ENCODE measurements around the gene SSR3.
"Not testable (repeated sequence)": the region's sequence is repeated elsewhere in the genome, so short reads cannot be mapped to it uniquely, and the experiment has no call there.

SSR3 gene

DNA sequence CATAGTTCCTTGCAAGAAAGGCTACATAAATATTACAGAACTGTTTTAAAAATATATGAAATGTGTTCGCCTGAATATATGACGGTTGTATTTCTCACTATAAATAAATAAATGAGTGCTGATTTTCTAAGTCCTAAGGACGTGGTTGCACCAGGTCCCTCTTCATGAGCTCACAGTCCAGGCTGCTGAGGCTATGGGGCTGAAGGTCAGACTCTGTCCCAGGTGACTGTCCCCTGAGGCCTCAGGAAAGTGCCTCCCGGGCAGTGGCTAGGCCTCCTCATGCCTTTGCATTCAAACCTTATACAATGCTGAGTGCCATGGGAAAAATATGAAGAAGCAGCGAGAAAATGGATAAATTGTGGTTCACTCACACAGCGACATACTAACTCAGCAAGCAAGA is 43.5 kb upstream of the SSR3 start:
- no peak for TF ChIP-seq EZH2phosphoT487 (IDR thresholded peaks at IDR 0.05; ENCODE audit: low read length)
- TF ChIP-seq, protein P1, sequence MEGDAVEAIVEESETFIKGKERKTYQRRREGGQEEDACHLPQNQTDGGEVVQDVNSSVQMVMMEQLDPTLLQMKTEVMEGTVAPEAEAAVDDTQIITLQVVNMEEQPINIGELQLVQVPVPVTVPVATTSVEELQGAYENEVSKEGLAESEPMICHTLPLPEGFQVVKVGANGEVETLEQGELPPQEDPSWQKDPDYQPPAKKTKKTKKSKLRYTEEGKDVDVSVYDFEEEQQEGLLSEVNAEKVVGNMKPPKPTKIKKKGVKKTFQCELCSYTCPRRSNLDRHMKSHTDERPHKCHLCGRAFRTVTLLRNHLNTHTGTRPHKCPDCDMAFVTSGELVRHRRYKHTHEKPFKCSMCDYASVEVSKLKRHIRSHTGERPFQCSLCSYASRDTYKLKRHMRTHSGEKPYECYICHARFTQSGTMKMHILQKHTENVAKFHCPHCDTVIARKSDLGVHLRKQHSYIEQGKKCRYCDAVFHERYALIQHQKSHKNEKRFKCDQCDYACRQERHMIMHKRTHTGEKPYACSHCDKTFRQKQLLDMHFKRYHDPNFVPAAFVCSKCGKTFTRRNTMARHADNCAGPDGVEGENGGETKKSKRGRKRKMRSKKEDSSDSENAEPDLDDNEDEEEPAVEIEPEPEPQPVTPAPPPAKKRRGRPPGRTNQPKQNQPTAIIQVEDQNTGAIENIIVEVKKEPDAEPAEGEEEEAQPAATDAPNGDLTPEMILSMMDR (IDR thresholded peaks at IDR 0.05; ENCODE audit: low read length) = no peak

DNA sequence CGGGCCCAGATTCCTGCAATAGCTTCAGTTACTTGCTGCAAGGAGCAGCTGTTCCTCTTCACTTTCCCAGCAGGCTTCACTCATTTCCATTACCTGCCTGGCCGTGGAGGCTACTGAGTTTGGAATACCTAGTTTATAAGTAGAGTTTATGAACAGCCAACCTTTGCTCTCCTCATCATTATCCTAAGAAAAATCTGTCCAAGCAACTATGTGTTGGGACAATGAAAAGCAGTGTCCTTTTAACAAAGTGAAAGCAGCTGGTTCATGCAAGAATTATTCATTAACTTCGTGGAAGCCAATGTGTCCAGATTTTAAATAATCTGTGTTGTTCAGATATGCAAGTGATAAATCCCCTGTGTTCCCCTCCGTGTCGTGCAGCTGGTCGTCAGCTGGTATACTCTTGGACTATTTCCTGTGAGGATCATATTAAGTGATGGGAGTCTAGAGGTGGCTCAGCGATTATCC is 39.3 kb upstream of the SSR3 start:
- H3K4me3 ChIP-seq (ENCODE audit: low read length) = no peak overlapping the region
- no peaks in the 10 kb centered on the region for H3K27me3 ChIP-seq (replicated peaks; ENCODE audit: insufficient read depth, low read length)
- DNase-seq = no peak
- no peaks in the 10 kb centered on the region for H3K9me2 ChIP-seq (replicated peaks; ENCODE audit: insufficient read depth, low read length)
- TF ChIP-seq EZH2 (optimal IDR thresholded peaks at IDR 0.05; ENCODE audit: low read depth, low read length) (no peak), EZH2phosphoT487 (IDR thresholded peaks at IDR 0.05; ENCODE audit: low read length) (no peak)
- TF ChIP-seq, protein P1 (IDR thresholded peaks at IDR 0.05; ENCODE audit: low read length) = no peak
- H3K9me3 ChIP-seq (replicated peaks; ENCODE audit: insufficient read depth, low read length) = no peaks in the 10 kb centered on the region
- H3K9ac ChIP-seq (ENCODE audit: low read length) = no peak overlapping the region
- H2AFZ ChIP-seq (ENCODE audit: low read length) = no peak overlapping the region
- H3K27ac ChIP-seq (ENCODE audit: low read length) = no peak overlapping the region
- H3K4me2 ChIP-seq (ENCODE audit: low read depth, low read length) = no peak overlapping the region
- H3K4me1 ChIP-seq (ENCODE audit: low read length) = peaks cover 2% of the 10 kb centered on the region
- H3F3A ChIP-seq (ENCODE audit: insufficient read depth, low read length) = peaks cover under 1% of the 10 kb centered on the region; the same call in 1 of the 2 replicates
- H3K79me2 ChIP-seq (ENCODE audit: low read length) = no peaks in the 10 kb centered on the region
- H4K20me1 ChIP-seq (ENCODE audit: insufficient read depth, low read length) = no peaks in the 10 kb centered on the region
- no peaks in the 10 kb centered on the region for H3K36me3 ChIP-seq (replicated peaks; ENCODE audit: insufficient read depth, low read length)

More for the DNA sequence above, 43.5 kb upstream of the SSR3 start:
- Histone ChIP-seq H3K36me3 (replicated peaks; ENCODE audit: insufficient read depth, low read length) (no peaks in the 10 kb centered on the region), H4K20me1 (ENCODE audit: insufficient read depth, low read length) (no peaks in the 10 kb centered on the region), H3K9ac (ENCODE audit: low read length) (no peak overlapping the region), H3K79me2 (ENCODE audit: low read length) (no peaks in the 10 kb centered on the region), H3K27ac (ENCODE audit: low read length) (no peak overlapping the region), H3K27me3 (replicated peaks; ENCODE audit: insufficient read depth, low read length) (no peaks in the 10 kb centered on the region), H3K4me1 (ENCODE audit: low read length) (no peaks in the 10 kb centered on the region), H3F3A (ENCODE audit: insufficient read depth, low read length) (no peaks in the 10 kb centered on the region), H3K4me2 (ENCODE audit: low read depth, low read length) (no peak overlapping the region), H3K9me3 (replicated peaks; ENCODE audit: insufficient read depth, low read length) (no peaks in the 10 kb centered on the region), H3K9me2 (replicated peaks; ENCODE audit: insufficient read depth, low read length) (no peaks in the 10 kb centered on the region), H3K4me3 (ENCODE audit: low read length) (no peak overlapping the region), H2AFZ (ENCODE audit: low read length) (no peak overlapping the region)
- no peak for DNase-seq

DNA sequence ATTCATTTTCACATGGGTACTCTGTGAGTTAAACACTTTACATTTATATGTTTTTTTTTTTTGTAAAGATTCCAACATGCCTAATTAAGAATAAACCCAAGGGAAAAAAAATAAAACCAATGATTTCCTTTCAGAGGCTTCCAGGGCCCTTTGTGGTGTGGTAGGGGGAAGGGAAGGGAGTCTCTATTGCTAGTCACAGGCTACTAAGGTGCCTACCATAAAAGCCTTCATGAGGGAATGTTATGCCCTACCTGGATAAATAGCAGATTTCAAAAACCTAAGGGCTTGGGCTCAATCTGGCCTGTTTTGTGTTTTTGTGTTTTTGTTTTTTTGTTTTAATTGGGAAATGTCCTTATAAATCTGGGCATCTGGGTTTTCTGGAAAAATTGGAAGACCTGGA is 38.9 kb upstream of the SSR3 start:
- H3K4me3 ChIP-seq (ENCODE audit: low read length) = no peak overlapping the region
- peaks cover 5% of the 10 kb centered on the region; the same call in 1 of the 2 replicates for H3F3A ChIP-seq (ENCODE audit: insufficient read depth, low read length)
- H3K9ac ChIP-seq (ENCODE audit: low read length) = no peak overlapping the region
- no peaks in the 10 kb centered on the region for H3K36me3 ChIP-seq (replicated peaks; ENCODE audit: insufficient read depth, low read length)
- H3K9me2 ChIP-seq (replicated peaks; ENCODE audit: insufficient read depth, low read length) = no peaks in the 10 kb centered on the region
- no peak overlapping the region for H3K27ac ChIP-seq (ENCODE audit: low read length)
- no peak overlapping the region for H2AFZ ChIP-seq (ENCODE audit: low read length)
- H3K79me2 ChIP-seq (ENCODE audit: low read length) = no peaks in the 10 kb centered on the region
- H3K4me2 ChIP-seq (ENCODE audit: low read depth, low read length) = no peak overlapping the region
- no peaks in the 10 kb centered on the region for H4K20me1 ChIP-seq (ENCODE audit: insufficient read depth, low read length)
- TF ChIP-seq, protein P1 (IDR thresholded peaks at IDR 0.05; ENCODE audit: low read length) = no peak
- no peak for TF ChIP-seq EZH2phosphoT487 (IDR thresholded peaks at IDR 0.05; ENCODE audit: low read length)
- TF ChIP-seq EZH2 (optimal IDR thresholded peaks at IDR 0.05; ENCODE audit: low read depth, low read length) = no peak
- DNase-seq = no peak
- H3K27me3 ChIP-seq (replicated peaks; ENCODE audit: insufficient read depth, low read length) = no peaks in the 10 kb centered on the region
- H3K4me1 ChIP-seq (ENCODE audit: low read length) = peaks cover 6% of the 10 kb centered on the region
- no peaks in the 10 kb centered on the region for H3K9me3 ChIP-seq (replicated peaks; ENCODE audit: insufficient read depth, low read length)

GRCh38 chr3:156589806-156590205 is 34.9 kb upstream of the SSR3 start:
- H3K36me3 ChIP-seq (replicated peaks; ENCODE audit: insufficient read depth, low read length); H4K20me1 ChIP-seq (ENCODE audit: insufficient read depth, low read length); H3K4me2 ChIP-seq (ENCODE audit: low read depth, low read length); H2AFZ ChIP-seq (ENCODE audit: low read length); H3K4me3 ChIP-seq (ENCODE audit: low read length); H3K9me2 ChIP-seq (replicated peaks; ENCODE audit: insufficient read depth, low read length); DNase-seq; H3K27me3 ChIP-seq (replicated peaks; ENCODE audit: insufficient read depth, low read length); H3K9ac ChIP-seq (ENCODE audit: low read length); H3K79me2 ChIP-seq (ENCODE audit: low read length); H3K9me3 ChIP-seq (replicated peaks; ENCODE audit: insufficient read depth, low read length): not testable (repeated sequence)
- Histone ChIP-seq H3K4me1 (ENCODE audit: low read length) (peaks cover 27% of the 10 kb centered on the region), H3K27ac (ENCODE audit: low read length) (peak overlapping the region; percentile 21; the same call in 1 of the 2 replicates), H3F3A (ENCODE audit: insufficient read depth, low read length) (peaks cover 15% of the 10 kb centered on the region; the same call in 1 of the 2 replicates)
